Measurements from ENCODE around the gene INS.

- TF ChIP-seq, protein P1, sequence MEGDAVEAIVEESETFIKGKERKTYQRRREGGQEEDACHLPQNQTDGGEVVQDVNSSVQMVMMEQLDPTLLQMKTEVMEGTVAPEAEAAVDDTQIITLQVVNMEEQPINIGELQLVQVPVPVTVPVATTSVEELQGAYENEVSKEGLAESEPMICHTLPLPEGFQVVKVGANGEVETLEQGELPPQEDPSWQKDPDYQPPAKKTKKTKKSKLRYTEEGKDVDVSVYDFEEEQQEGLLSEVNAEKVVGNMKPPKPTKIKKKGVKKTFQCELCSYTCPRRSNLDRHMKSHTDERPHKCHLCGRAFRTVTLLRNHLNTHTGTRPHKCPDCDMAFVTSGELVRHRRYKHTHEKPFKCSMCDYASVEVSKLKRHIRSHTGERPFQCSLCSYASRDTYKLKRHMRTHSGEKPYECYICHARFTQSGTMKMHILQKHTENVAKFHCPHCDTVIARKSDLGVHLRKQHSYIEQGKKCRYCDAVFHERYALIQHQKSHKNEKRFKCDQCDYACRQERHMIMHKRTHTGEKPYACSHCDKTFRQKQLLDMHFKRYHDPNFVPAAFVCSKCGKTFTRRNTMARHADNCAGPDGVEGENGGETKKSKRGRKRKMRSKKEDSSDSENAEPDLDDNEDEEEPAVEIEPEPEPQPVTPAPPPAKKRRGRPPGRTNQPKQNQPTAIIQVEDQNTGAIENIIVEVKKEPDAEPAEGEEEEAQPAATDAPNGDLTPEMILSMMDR (IDR thresholded peaks at IDR 0.05; ENCODE audit: low read depth, low read length, missing input control): no peak
- no peak for TF ChIP-seq FOXA1 (IDR thresholded peaks at IDR 0.05)
- TF ChIP-seq YY1 (IDR thresholded peaks at IDR 0.05): no peak
- no peak for TF ChIP-seq RAD21 (IDR thresholded peaks at IDR 0.05)
- TF ChIP-seq, protein P2, sequence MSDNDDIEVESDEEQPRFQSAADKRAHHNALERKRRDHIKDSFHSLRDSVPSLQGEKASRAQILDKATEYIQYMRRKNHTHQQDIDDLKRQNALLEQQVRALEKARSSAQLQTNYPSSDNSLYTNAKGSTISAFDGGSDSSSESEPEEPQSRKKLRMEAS (IDR thresholded peaks at IDR 0.05): no peak
- no peak for TF ChIP-seq SP1 (IDR thresholded peaks at IDR 0.05)
Observed at GRCh38 chr11:2192435-2192834, 31.4 kb upstream of the INS start.

Data from liver (tissue), 3 donors.